A673 (cell line): Measurements from ENCODE around the gene ZMYM5.

Experiments used
- EZH2 ChIP-seq: fragments of 200-600 bp; sonication (generic); IDR thresholded peaks from 2 replicates; pipeline ENCODE4 v1.6.1; 2017; ENCODE audit warnings: borderline replicate concordance, low read depth, mild to moderate bottlenecking, mixed read lengths, antibody characterized with exemption, low read length; ENCODE audit not compliant: poor library complexity, severe bottlenecking
- TF ChIP-seq, protein P1 (sequence below): fragments of 300-800, 200-600 bp; sonication (generic); conservative IDR thresholded peaks from 2 replicates; pipeline ENCODE4 v1.5.1; 2017; ENCODE audit warnings: low read depth, mild to moderate bottlenecking, antibody characterized with exemption, low read length, moderate library complexity, mixed read lengths

DNA sequence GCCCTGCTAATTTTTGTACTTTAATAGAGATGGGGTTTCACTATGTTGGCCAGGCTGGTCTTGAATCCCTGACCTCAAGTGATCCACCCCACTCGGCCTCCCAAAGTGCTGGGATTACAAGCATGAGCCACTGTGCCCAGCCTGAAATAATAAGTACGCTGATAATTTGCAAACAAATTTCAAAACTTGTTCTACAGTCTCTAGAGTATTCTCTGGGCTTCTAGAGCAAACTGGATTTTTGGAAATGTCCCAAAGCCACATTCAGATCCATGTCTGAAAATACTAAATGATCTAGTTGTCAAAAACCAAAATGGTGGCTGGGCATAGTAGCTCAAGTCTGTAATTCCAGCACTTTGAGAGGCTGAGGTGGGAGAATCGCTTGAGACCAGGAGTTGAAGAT, 40.8 kb downstream of the ZMYM5 start:
- TF ChIP-seq, protein P1, sequence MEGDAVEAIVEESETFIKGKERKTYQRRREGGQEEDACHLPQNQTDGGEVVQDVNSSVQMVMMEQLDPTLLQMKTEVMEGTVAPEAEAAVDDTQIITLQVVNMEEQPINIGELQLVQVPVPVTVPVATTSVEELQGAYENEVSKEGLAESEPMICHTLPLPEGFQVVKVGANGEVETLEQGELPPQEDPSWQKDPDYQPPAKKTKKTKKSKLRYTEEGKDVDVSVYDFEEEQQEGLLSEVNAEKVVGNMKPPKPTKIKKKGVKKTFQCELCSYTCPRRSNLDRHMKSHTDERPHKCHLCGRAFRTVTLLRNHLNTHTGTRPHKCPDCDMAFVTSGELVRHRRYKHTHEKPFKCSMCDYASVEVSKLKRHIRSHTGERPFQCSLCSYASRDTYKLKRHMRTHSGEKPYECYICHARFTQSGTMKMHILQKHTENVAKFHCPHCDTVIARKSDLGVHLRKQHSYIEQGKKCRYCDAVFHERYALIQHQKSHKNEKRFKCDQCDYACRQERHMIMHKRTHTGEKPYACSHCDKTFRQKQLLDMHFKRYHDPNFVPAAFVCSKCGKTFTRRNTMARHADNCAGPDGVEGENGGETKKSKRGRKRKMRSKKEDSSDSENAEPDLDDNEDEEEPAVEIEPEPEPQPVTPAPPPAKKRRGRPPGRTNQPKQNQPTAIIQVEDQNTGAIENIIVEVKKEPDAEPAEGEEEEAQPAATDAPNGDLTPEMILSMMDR = no peak
- TF ChIP-seq EZH2 = no peak
